HG03280 (cell line): Measurements from ENCODE around the gene TAS2R40.
"Not testable (repeated sequence)": the region's sequence is repeated elsewhere in the genome, so short reads cannot be mapped to it uniquely, and the experiment has no call there.

Experiments used
- ATAC-seq: cut with Tn5 transposase; IDR thresholded peaks from one replicate; pipeline ENCODE4 v1.9.1; 2021; ENCODE audit warnings: mild to moderate bottlenecking, moderate library complexity; ENCODE audit not compliant: unreplicated experiment

TAS2R40 gene

GRCh38 chr7:143221737-143222136 lies at the start of gene TAS2R40:
Gene TAS2R40, plus strand, starts transcription at chr7:143222037. Its CDS starts 42 bp downstream, at chr7:143222079.
- ATAC-seq: no peak

GRCh38 chr7:143172354-143172753 lies 49.5 kb upstream of the TAS2R40 start:
- no peak for ATAC-seq

GRCh38 chr7:143176128-143176527 lies 45.7 kb upstream of the TAS2R40 start:
- no peak for ATAC-seq

- ATAC-seq: no peak
Observed at GRCh38 chr7:143177374-143178119, 44.3 kb upstream of the TAS2R40 start.

- ATAC-seq: not testable (repeated sequence)
Observed at GRCh38 chr7:143180771-143181170, 41.1 kb upstream of the TAS2R40 start.

DNA sequence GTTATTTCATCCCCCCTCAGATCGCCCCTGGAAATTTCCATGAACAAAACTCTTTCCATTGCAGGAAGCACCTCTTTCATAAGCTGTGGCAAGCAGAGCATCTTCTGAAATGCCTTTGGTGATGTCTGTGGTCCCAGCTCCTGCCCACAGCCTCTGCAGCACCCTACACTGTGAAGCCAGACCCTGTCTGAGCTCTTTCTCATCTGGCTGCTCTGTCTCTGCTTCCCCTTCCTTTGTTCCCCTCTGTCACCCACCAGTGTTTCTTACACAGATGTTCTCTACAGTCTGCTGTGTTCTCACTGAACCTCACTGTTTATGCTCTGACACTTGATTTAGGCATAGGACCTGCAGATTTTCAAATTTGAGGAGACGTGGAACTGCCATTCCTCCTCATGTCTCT lies 40.5 kb upstream of the TAS2R40 start:
- ATAC-seq: no peak

DNA sequence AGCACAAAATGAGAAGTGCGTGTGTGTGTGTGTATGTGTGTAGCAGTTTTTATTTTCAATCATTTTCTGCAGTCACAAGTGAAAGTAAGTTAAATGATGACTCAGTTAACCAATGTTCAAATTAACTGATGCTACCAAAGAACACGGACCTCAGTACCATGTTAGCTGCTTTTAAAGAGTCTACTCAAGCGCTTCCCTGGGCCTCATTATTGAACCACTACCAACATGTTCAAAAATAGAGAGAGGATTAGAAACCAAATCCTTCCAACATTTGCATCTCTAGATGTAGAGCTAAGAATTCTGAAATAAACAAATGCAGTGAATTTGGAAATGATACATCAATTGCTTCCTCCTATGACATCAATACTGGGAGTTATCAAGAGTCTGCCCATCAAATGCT lies 38.8 kb upstream of the TAS2R40 start, which contains the start of gene TAS2R39:
TAS2R39 (plus strand) TSS at position 396 of the 400 bp plus-strand sequence; CDS start at position 396, 0 bp downstream.
- ATAC-seq: no peak

- ATAC-seq: no peak
Observed at GRCh38 chr7:143185551-143185950, 36.3 kb upstream of the TAS2R40 start.

- ATAC-seq: no peak
Observed at GRCh38 chr7:143188994-143189393, 32.8 kb upstream of the TAS2R40 start.

DNA sequence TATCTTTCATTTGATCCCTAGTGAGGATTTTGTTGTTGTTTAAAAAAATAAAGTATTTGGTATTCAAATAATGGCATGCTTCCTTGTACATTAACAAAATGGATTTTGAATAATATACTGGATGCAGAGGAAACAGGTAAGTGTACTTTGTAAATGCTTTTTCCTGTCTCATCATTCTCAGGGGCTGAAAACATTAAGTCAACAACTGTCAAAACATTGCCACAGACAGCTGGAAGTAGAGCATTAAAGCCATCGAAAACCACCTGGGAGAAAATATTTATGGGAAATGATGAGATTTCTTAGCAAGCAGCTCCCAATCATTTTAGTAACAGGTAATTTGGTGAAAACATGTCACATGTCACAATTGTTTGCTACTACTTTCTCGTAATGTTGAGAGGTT lies 28.0 kb upstream of the TAS2R40 start:
- ATAC-seq: no peak

GRCh38 chr7:143199040-143199439 lies 22.8 kb upstream of the TAS2R40 start:
- ATAC-seq: no peak

- no peak for ATAC-seq
Observed at GRCh38 chr7:143202161-143202560, 19.7 kb upstream of the TAS2R40 start.

- no peak for ATAC-seq
Observed at GRCh38 chr7:143203386-143203785, 18.5 kb upstream of the TAS2R40 start.

DNA sequence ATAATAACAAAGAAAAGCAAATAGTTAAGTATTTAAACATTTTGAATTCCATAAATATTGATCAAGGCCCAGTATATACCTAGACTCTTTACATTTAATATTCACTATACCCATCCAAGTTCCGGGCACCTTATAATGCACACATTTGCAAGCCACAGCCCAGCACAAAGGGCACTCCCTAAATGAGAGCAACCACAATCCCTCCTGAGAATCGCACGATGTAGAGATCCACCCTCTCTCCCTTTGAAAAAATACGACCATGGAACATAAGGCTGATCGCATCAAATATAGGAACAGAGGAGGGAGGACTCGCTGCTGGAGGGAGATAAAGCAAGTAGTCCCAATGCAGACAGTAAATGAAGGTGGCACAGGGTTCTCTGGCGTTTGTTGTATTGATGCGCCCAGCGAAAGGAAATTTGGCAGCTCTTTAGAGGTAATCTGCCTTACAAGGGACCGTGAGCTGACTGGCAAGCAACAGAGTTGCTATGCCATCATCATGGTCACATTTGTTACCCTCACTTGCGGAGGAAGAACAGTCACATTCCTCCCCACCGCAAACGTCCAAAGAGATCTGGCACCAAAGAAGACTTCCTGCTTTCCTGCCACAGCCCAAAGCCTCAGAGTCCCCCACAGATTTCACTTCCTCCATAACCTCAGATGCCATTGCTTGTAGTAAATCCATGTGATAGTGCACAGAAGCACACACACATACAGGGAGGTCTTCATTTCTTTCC lies 16.1 kb upstream of the TAS2R40 start:
- peak; percentile 45 for ATAC-seq

GRCh38 chr7:143210541-143210940 lies 11.3 kb upstream of the TAS2R40 start:
- ATAC-seq: no peak

- not testable (repeated sequence) for ATAC-seq
Observed at GRCh38 chr7:143213478-143213877, 8.4 kb upstream of the TAS2R40 start.

DNA sequence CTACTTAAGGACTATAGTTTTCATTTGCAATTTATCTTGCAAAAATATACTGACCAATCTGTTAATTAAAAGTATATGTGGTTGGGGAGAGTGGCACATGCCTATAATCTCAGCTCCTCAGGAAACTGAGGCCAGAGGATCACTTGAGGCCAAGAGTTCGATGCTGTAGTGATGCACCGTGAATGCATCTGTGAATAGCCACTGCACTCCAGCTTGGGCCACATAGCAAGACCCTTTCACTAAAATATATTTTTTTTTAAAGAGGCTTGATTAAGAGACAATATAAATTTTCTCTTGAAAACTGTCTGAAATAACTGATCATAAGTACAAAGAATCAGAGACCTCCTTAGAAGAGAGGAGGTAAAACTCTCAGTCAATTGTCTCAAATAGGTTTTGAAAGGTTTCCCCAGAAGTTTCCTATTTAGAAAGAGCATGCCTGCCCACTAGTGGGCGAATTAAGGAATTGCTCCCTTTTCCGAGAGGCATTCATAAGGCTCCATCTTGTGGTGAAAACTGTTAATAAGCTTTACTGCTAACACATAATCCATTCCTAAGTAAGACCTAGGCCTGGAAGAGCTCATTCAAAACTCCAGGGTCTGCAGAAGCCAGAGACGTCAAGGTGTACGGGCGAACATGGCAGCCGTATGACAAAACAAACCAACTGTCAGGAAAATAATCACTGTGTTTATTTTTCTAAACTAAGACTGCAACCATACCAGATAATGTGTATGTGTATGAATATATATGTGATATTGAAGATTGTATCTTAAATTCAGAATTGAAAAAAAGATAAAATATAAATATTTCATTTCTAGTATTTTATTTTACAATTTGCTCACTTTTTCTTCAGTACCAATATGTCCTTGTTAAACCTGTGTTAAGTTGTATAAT lies 6.8 kb upstream of the TAS2R40 start:
- peak; percentile 84 for ATAC-seq

DNA sequence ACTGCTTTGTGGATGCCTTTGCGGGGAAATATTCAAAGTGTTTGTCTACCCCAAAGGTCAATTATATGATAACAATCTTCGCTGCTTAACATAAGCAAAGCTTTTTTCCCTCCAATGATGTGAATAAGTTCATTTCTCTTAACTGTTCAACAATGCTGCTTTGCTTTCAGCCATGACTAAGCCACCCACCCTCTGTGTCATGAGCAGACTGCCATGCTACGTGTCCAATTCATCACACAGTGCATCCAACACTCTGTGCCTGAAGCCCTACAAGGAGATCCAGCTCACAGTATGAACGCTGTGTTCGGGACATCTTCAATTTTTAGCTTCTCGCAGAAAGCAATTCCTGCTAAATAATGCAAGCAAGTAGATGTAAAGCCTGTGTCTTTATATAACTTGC lies 5.7 kb upstream of the TAS2R40 start:
- no peak for ATAC-seq

DNA sequence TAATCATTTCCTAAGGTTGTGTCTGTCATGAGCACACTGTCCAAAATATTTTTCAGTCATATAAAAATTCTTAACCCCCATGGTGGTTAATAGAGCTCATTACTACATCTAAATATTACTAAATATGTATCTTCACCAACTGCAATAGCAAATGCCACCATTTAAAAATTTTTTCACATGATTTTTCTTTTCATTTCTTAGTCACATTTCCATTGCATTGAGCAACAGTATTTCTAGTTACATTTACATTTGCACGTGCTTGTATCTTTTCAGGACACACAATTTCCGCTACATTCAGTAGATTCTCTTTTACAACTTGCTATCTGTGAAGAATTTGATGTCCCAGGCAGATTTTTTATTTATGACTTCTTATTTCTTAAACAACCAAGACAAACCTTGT lies 5.2 kb upstream of the TAS2R40 start:
- ATAC-seq: no peak

DNA sequence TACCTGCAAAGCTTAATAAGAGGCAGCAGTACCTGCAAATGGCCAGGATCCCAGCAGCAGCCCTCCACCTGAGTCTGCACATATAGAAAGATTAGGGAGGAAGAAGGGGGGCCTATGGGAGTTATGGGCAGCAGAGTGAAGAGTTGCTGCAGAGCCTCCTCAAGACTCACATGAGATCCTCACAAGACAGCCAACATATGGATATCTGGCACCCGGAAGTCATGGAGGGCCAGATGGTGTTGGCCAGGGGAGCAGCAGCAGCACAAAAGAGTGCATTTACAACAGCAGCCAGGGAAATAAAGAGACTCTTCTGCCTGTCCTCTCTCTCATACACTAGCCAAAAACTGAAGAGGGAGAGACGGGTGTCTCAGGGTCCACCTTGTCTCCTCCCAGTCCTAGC lies 4.0 kb upstream of the TAS2R40 start:
- no peak for ATAC-seq

- ATAC-seq: no peak
Observed at GRCh38 chr7:143221286-143221685, 551 bp upstream of the TAS2R40 start.
